C4-2B (cell line): ENCODE measurements around the gene MITF.

Experiments
- ZFX ChIP-seq: fragments of 450-650 bp; IDR thresholded peaks from 2 replicates; pipeline ENCODE4 v1.6.1; 2017
- TF ChIP-seq, protein P1 (sequence below): fragments of 450-650 bp; conservative IDR thresholded peaks from 2 replicates; pipeline ENCODE4 v1.5.1; 2017; ENCODE audit warnings: mild to moderate bottlenecking

DNA sequence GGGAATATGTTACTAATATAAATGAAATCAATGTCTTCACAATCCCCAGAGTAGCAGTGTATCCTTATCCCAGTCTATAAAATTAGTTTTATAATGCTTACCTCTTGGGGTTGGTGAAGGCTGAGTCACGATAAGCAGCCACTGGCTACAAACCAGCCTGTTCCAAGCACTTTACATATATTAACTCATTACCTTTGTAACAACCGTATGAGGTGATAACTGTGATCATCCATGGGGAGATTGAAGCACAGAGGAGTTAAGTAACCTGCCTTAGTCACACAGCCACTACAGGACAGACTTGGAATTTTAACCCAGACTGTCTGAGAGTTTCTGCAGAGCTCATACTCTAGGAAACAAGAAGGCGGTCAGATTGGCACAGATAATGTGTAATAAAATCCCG, 43.3 kb upstream of the MITF start:
- TF ChIP-seq, protein P1, sequence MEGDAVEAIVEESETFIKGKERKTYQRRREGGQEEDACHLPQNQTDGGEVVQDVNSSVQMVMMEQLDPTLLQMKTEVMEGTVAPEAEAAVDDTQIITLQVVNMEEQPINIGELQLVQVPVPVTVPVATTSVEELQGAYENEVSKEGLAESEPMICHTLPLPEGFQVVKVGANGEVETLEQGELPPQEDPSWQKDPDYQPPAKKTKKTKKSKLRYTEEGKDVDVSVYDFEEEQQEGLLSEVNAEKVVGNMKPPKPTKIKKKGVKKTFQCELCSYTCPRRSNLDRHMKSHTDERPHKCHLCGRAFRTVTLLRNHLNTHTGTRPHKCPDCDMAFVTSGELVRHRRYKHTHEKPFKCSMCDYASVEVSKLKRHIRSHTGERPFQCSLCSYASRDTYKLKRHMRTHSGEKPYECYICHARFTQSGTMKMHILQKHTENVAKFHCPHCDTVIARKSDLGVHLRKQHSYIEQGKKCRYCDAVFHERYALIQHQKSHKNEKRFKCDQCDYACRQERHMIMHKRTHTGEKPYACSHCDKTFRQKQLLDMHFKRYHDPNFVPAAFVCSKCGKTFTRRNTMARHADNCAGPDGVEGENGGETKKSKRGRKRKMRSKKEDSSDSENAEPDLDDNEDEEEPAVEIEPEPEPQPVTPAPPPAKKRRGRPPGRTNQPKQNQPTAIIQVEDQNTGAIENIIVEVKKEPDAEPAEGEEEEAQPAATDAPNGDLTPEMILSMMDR = no peak
- no peak for TF ChIP-seq ZFX
